Skeletal muscle satellite cell (primary cell): ENCODE results near the gene GPRC5C.

Source experiments
- H3K27me3 ChIP-seq: 2 replicates; pipeline ENCODE4 v1.7.0; 2013; ENCODE audit warnings: low read length; ENCODE audit not compliant: control insufficient read depth, insufficient read depth
- H3K36me3 ChIP-seq: 2 replicates; pipeline ENCODE4 v1.7.0; 2013; ENCODE audit warnings: mild to moderate bottlenecking, control low read depth, low read length; ENCODE audit not compliant: insufficient read depth
- H3K4me1 ChIP-seq: 2 replicates; pipeline ENCODE4 v1.7.0; 2013; ENCODE audit warnings: low read length; ENCODE audit not compliant: control insufficient read depth, insufficient read depth
- H3K4me2 ChIP-seq: 2 replicates; pipeline ENCODE4 v1.7.0; 2013; ENCODE audit warnings: mild to moderate bottlenecking, low read length
- H3K4me3 ChIP-seq: 2 replicates; pipeline ENCODE4 v1.7.0; 2013; ENCODE audit warnings: low read length
- H3K9ac ChIP-seq: 2 replicates; pipeline ENCODE4 v1.7.0; 2013; ENCODE audit warnings: mild to moderate bottlenecking, low read depth, low read length, moderate library complexity
- H3K9me3 ChIP-seq: replicated peaks from 2 replicates; pipeline ENCODE4 v1.7.0; 2013; ENCODE audit warnings: mild to moderate bottlenecking, control low read depth, low read length

Gene GPRC5C

GRCh38 chr17:74466828-74467184, 34.9 kb downstream of the GPRC5C start:
- Histone ChIP-seq H3K9me3 (no peaks in the 10 kb centered on the region), H3K4me1 (no peaks in the 10 kb centered on the region), H3K27me3 (no peaks in the 10 kb centered on the region), H3K36me3 (no peaks in the 10 kb centered on the region), H3K4me3 (no peak overlapping the region), H3K9ac (no peak overlapping the region), H3K4me2 (no peak overlapping the region)

- no peak overlapping the region for H3K4me3 ChIP-seq
- no peak overlapping the region for H3K9ac ChIP-seq
- no peaks in the 10 kb centered on the region for H3K9me3 ChIP-seq
- H3K36me3 ChIP-seq: no peaks in the 10 kb centered on the region
- H3K27me3 ChIP-seq: no peaks in the 10 kb centered on the region
- H3K4me2 ChIP-seq: no peak overlapping the region
- H3K4me1 ChIP-seq: no peaks in the 10 kb centered on the region
These were observed 35.5 kb downstream of the GPRC5C start for GRCh38 chr17:74467221-74467951.

DNA sequence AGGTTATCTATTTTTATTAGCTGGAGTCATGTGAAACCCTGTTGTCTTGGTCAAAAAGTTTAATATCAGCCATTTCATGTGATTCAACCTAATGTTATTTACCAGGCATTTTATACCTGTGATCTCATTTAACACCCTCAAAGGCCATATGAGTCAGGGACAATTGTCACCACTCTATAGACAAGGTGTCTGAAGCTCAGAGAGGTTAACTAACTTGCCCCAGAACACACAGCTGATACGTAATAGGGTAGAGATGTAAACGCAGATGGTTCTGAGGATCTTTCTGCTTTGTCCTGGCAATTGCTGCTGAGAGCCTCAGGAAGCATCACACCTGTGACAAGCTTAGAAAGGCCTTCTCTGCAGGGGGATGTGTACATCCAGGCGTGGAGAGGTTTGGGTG, 39.5 kb downstream of the GPRC5C start:
- no peaks in the 10 kb centered on the region for H3K9me3 ChIP-seq
- no peak overlapping the region for H3K9ac ChIP-seq
- H3K36me3 ChIP-seq: no peaks in the 10 kb centered on the region
- no peaks in the 10 kb centered on the region for H3K4me1 ChIP-seq
- no peaks in the 10 kb centered on the region for H3K27me3 ChIP-seq
- no peak overlapping the region for H3K4me3 ChIP-seq
- H3K4me2 ChIP-seq: no peak overlapping the region

GRCh38 chr17:74472890-74473289, 41.0 kb downstream of the GPRC5C start:
- Histone ChIP-seq H3K9ac (no peak overlapping the region), H3K4me3 (no peak overlapping the region), H3K36me3 (no peaks in the 10 kb centered on the region), H3K27me3 (no peaks in the 10 kb centered on the region), H3K9me3 (no peaks in the 10 kb centered on the region), H3K4me1 (no peaks in the 10 kb centered on the region), H3K4me2 (no peak overlapping the region)

DNA sequence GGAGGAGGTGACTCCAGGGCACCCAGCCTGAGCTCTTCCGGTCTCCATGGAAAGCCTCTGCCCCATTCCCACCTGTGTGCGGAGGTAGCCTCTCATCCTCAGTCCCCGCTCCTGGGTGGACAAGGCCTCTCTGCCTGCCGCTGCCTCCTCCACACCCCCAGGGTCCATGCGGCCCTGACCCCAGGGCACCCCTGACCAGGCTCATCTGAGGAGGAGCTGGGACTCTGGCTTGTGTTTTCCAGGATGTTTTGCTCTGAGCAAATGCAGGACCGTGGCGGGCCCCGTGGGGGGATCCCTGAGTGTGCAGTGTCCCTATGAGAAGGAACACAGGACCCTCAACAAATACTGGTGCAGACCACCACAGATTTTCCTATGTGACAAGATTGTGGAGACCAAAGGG, 41.4 kb downstream of the GPRC5C start:
- Histone ChIP-seq H3K4me1 (no peaks in the 10 kb centered on the region), H3K36me3 (no peaks in the 10 kb centered on the region), H3K4me3 (no peak overlapping the region), H3K4me2 (no peak overlapping the region), H3K9me3 (no peaks in the 10 kb centered on the region), H3K9ac (no peak overlapping the region), H3K27me3 (no peaks in the 10 kb centered on the region)

- no peak overlapping the region for H3K4me2 ChIP-seq
- no peaks in the 10 kb centered on the region for H3K27me3 ChIP-seq
- H3K9me3 ChIP-seq: no peaks in the 10 kb centered on the region
- H3K4me1 ChIP-seq: no peaks in the 10 kb centered on the region
- H3K36me3 ChIP-seq: no peaks in the 10 kb centered on the region
- no peak overlapping the region for H3K9ac ChIP-seq
- H3K4me3 ChIP-seq: no peak overlapping the region
These were observed 42.3 kb downstream of the GPRC5C start for GRCh38 chr17:74474043-74474792.

DNA sequence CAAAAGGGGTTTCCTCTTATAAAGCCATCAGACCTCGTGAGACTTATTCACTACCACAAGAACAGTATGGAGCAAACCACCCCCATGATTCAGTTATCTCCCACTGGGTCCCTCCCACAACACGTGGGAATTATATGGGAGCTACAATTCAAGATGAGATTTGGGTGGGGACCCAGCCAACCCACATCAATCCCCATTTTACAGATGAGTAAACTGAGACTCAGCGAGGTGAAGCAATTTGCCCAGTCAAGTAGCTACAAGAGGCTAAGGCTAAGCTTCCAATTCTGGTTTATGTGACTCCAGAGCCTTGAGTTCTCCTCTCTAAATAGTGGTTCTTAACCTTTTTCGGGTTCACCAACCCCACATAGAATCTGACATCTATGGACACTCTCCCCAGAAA, 43.3 kb downstream of the GPRC5C start:
- H3K4me1 ChIP-seq: no peaks in the 10 kb centered on the region
- H3K36me3 ChIP-seq: no peaks in the 10 kb centered on the region
- H3K4me3 ChIP-seq: no peak overlapping the region
- H3K9ac ChIP-seq: no peak overlapping the region
- no peaks in the 10 kb centered on the region for H3K27me3 ChIP-seq
- H3K9me3 ChIP-seq: no peaks in the 10 kb centered on the region
- H3K4me2 ChIP-seq: no peak overlapping the region

GRCh38 chr17:74477411-74477810, 45.5 kb downstream of the GPRC5C start:
- Histone ChIP-seq H3K36me3 (no peaks in the 10 kb centered on the region), H3K9ac (no peak overlapping the region), H3K4me1 (no peaks in the 10 kb centered on the region), H3K27me3 (no peaks in the 10 kb centered on the region), H3K4me3 (no peak overlapping the region), H3K4me2 (no peak overlapping the region), H3K9me3 (no peaks in the 10 kb centered on the region)

DNA sequence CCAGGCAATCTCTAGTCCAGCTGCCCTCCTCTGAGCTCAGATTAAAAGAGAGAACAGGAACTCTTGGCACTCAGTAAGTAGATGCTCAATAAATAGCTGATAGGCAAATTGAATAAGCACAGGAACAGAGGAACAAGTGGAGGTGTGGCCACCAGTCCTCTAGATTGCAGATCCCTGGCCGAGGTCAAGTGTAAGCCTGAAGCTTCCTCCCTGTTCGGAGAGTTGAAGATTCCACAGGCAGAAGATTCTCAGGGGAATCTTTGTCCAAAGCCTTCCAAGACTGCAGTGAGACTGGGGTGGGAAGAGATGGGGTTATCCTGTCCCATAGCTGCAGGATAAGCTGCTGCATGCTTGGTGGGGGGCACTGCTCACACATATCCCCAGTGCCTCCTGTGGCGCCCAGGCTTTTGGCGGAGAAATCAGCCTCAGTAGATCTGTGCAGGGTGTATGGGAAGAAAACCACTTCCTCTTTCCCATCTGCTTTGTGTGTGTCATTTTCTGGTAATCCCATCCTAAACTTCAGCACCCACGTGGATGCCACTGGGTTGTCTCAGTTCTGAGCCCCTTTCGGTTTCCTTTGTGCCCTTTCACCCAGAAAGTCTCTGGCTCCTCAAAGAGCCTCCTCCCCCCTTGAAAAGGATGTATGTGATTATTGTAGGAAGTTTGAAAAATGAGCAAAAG, 46.7 kb downstream of the GPRC5C start:
- no peak overlapping the region for H3K4me2 ChIP-seq
- H3K9ac ChIP-seq: no peak overlapping the region
- no peaks in the 10 kb centered on the region for H3K4me1 ChIP-seq
- no peaks in the 10 kb centered on the region for H3K9me3 ChIP-seq
- no peaks in the 10 kb centered on the region for H3K36me3 ChIP-seq
- H3K4me3 ChIP-seq: no peak overlapping the region
- H3K27me3 ChIP-seq: no peaks in the 10 kb centered on the region

DNA sequence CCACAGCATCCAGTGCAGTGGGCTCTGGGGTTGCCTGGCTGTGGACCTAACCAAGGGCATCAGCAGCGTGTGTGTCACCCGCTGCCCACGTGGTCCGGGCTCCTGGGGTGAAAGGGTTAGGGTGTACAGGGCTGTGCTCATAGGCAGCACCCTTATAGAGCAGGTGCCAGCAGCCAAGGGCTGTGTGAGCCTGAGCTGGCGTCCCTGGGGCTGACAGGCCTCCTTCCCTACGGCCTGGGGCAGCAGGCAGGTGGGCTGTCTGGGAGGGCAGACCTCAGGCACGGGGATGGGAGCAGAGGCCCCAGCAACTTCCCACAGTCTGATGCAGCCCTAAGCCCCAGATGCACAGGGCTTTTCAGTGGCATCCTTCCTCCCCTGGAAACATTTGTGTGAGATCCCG, 48.4 kb downstream of the GPRC5C start:
- no peak overlapping the region for H3K9ac ChIP-seq
- no peak overlapping the region for H3K4me2 ChIP-seq
- no peaks in the 10 kb centered on the region for H3K36me3 ChIP-seq
- H3K4me3 ChIP-seq: no peak overlapping the region
- no peaks in the 10 kb centered on the region for H3K9me3 ChIP-seq
- no peaks in the 10 kb centered on the region for H3K27me3 ChIP-seq
- H3K4me1 ChIP-seq: no peaks in the 10 kb centered on the region

DNA sequence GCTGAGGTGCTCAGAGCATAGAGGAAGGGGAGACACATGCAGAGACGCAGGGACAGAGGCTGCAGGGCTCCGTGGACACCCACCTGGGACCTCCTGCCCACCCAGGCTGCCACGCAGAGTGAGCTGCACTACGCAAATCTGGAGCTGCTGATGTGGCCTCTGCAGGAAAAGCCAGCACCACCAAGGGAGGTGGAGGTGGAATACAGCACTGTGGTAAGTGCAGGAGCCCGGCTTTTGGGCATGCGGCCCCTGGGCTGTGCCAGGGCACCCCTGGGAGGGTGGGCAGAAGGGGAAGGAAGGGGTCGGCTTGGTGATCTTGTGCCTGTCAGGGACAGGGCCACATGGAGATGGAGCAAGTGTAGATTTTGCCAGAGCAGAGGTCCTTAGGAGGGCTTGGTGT, 49.7 kb downstream of the GPRC5C start:
- Histone ChIP-seq H3K4me2 (no peak overlapping the region), H3K27me3 (no peaks in the 10 kb centered on the region), H3K9me3 (no peaks in the 10 kb centered on the region), H3K4me3 (no peak overlapping the region), H3K36me3 (no peaks in the 10 kb centered on the region), H3K9ac (no peak overlapping the region), H3K4me1 (no peaks in the 10 kb centered on the region)
